ENCODE results near the gene RPL26. TPM values are rescaled to one million over a fixed set of nuclear protein-coding genes. Genes with fewer than 3 reads are reported as not detected.

The RPL26 gene
- total RNA-seq, 1 donor from 2014 or later: 1,104 TPM

DNA sequence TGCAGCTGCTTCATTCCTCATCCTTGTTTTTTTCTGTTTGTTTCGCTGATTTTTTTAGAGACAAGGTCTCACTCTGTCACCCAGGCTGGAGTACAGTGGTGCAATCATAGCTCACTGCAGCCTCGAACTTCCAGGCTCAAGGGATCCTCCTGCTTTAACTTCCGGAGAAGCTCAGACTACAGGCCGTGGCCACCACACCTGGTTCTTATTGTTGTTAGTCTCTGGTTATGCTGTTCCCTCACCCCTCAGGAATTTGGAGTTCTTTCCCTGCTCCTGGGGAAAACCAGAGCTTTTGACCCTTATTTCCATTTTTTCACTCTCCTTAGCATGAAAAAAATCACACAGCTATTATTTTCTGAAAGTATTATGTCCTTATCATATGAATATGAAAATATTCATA, 41.5 kb downstream of the RPL26 start:
- ATAC-seq (no peak), DNase-seq (ENCODE audit: missing footprints) (no peak)
- intact Hi-C loops (cut with DNase I): no loop called here

DNA sequence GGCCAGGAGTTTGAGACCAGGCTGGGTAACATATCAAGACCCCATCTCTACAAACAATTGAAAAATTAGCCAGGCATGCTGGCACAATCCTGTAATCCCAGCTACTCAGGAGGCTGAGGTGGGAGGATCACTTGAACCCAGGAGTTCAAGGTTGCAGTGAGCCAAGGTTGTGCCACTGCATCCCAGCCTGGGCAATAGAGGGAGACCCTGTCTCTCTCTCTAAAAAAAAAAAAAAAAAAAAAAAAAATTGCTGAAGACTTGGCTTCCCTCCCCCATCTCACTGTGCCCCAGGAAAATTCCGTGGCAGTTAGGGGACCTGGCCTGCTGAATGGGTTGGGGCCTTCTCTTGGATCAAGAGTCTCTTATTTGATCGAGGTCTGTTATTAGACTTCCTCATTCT, 43.5 kb downstream of the RPL26 start, which contains the start of gene ODF4:
Gene ODF4 (plus strand): TSS at position 301 of the 400 bp plus-strand sequence. CDS start 212 bp downstream, outside the sequence.
- intact Hi-C loops (cut with DNase I): no loop called here
- DNase-seq (ENCODE audit: missing footprints) (no peak), ATAC-seq (no peak)

DNA sequence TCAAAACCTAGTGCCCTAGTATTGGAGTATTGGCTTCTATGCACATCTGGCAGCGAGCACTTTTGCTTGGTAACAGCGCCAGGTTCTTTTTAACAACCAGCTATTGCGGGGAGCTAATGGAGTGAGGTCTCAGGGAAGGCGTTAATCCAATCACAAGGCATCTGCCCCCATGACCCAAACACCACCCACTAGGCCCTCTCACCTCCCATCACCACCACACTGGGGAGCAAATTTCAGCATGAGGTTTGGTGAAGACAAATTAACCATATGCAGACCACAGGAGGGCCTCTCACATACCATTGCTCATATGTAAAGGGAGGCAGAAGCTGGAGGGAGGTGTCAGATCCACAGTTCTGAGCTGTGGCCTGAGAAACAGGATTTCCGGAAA, 44.2 kb downstream of the RPL26 start:
- ATAC-seq (no peak), DNase-seq (ENCODE audit: missing footprints) (no peak)
- intact Hi-C loops (cut with DNase I): no loop called here

DNA sequence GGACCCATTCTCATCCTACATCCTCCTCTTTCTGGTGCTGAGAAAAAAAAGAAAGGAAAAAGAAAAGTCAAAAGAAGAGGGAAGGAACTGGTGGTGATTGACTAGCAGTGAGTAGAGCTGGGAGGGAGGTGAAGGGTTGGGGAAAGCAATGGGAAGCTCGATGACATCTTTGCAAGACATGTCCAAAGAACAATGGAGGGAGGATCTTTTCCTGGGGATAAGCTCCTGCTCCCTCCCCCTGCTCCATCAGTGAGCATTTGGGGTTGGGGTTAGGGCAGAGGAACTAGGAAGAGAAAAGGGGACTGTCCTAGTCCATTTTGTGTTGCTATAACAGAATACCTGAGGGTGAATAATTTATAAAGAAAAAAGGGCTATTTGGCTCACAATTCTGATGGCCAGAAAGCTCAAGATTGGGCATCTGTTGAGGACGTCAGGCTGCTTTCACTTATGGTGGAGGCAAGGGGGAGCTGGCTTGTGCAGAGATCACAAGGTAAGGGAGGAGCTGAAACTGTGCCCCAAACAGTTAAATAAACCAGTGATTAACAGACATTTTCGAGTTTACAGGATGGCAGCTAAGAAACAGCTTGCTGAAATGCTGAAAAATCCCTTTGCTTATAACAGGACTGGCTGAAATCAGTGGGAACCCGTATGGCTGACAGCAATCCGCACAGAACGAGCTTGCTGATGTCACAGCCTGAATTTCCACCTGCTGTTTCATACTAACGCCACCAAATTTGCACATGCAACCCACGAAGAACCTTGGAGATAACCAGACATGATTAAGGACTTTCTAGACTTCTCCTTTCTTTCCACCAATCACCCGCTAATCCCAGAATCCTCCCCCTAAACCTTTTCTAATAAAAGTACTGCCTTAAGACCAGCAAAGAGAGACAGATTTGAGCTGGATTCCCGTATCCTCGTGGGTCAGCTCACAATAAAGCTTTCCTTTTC, 44.9 kb downstream of the RPL26 start:
- intact Hi-C loops (cut with DNase I): no loop called here
- no peak for DNase-seq (ENCODE audit: missing footprints)
- ATAC-seq: no peak

DNA sequence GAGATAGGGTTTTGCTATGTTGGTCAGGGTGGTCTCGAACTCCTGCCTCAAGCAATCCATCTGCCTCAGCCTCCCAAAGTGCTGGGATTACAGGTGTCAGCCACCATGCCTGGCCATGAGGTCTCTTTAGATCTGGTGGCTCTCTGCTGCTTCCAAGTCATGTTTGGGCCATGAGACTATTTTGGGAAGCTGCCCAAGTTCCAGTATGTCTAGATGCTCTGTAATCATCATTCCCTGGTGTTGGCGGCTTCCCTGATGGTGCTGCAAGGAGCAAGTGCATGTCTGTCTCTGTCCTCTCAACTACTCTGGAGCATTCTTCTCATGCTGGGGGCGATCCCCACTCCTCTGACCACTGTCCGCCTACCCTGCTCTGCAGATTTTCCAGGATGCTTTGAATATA, 49.7 kb downstream of the RPL26 start:
- ATAC-seq (peak; percentile 58), DNase-seq (ENCODE audit: missing footprints) (no peak)
- intact Hi-C loops (cut with DNase I): no loop called here

DNA sequence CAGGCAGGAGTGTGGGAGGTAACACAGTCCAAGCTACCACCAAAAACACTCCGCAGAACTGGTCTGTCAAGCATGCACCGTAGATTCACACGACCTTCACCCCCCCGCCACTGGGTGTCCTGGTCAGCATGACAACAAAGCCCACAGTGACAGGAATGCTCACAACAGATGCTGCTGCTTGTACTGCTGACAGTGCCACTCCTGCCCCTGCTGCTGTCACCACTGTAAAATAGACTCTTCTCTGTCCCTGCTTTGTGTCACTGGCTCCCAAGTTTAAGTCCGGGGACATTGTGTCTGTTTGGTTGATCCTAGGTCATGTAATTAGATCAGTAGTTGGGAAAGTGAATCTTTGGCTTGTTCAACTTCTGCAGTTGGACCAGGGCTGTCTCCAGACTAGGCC, 50.3 kb downstream of the RPL26 start:
- peak; percentile 70 for DNase-seq (ENCODE audit: missing footprints)
- ATAC-seq: peak; percentile 88
- intact Hi-C loops (cut with DNase I): no loop called here

DNA sequence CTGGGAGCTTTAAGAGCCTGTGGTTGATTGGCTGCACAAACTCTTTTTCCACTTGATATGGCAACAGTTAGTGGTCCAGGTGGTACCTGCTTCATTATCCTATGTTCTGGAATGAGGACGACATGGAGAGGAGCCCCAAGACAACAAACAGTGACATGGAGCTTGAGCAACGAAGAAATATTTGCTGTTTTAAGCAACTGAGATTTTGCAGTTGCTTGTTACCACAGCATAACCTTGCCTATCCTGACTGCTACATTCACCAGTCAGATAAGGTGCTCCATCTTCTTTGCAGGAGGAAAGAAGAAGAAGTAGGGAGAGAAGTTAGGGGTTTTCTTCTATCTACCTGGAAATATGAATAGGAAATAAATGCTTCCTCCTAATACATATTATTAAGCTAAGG, 50.9 kb downstream of the RPL26 start:
- DNase-seq (ENCODE audit: missing footprints): no peak
- ATAC-seq: no peak
- intact Hi-C loops (cut with DNase I): no loop called here

Other genes with a start within 250 kb of the RPL26 start
- gene PER1, start 230.8 kb downstream of the RPL26 start, total RNA-seq: 124 TPM
- gene VAMP2, start 220.2 kb downstream of the RPL26 start, total RNA-seq: 56.6 TPM
- 6.7 TPM for gene TMEM107, start 206.8 kb downstream of the RPL26 start, total RNA-seq
- gene BORCS6, start 193.0 kb downstream of the RPL26 start, total RNA-seq: 9.2 TPM
- gene AURKB, start 172.6 kb downstream of the RPL26 start, total RNA-seq: 1.2 TPM
- gene CTC1, start 135.1 kb downstream of the RPL26 start, total RNA-seq: 13.1 TPM
- gene PFAS, start 133.9 kb downstream of the RPL26 start, total RNA-seq: 14.7 TPM
- gene RANGRF, start 94.5 kb downstream of the RPL26 start, total RNA-seq: 25.7 TPM
- gene SLC25A35, start 87.8 kb downstream of the RPL26 start, total RNA-seq: 2.3 TPM
- gene ARHGEF15, start 73.0 kb downstream of the RPL26 start, total RNA-seq: 21.4 TPM
- not detected for gene ODF4, start 43.4 kb downstream of the RPL26 start, total RNA-seq
- not detected for gene RNF222, start 14.6 kb upstream of the RPL26 start, total RNA-seq
- gene NDEL1, start 52.7 kb upstream of the RPL26 start, total RNA-seq: 29.2 TPM
- 29.1 TPM for gene MYH10, start 247.5 kb upstream of the RPL26 start, total RNA-seq